HG03139 (cell line): Measurements from ENCODE around the gene CTNNAL1.
"Not testable (repeated sequence)": the region's sequence is repeated elsewhere in the genome, so short reads cannot be mapped to it uniquely, and the experiment has no call there.

Experiments
- ATAC-seq: cut with Tn5 transposase; IDR thresholded peaks from one replicate; pipeline ENCODE4 v1.9.1; 2021; ENCODE audit not compliant: unreplicated experiment

The CTNNAL1 gene

GRCh38 chr9:108933718-108934322 lies 79.5 kb downstream of the CTNNAL1 start, which contains the start of gene ELP1:
Gene ELP1 (minus strand): TSS chr9:108934124. CDS start chr9:108931146, 2,978 bp downstream.
- ATAC-seq = peak; percentile 90

DNA sequence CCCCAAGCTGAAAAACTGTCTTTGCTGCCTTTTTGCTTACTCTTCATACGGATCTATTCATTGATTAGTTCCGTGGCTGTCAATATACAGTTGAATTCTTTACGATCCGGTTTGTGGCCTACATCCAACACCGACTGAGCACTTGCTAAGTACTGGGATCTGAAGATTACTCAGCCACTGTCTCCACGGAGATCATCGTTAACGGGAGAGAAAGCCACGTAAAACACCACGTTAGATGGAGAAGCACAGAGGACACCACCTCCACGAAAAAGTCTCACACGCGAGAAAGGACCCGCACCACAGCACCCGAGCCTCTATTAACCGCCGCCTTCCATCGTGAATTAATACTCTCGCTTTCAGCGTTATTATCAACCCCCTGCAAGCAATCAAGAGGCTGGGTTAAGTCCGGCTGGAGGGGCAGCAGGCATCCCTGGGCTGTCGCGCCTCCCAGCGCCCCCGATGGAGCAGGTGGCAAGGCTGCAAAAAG lies 80.0 kb downstream of the CTNNAL1 start:
- ATAC-seq = no peak

DNA sequence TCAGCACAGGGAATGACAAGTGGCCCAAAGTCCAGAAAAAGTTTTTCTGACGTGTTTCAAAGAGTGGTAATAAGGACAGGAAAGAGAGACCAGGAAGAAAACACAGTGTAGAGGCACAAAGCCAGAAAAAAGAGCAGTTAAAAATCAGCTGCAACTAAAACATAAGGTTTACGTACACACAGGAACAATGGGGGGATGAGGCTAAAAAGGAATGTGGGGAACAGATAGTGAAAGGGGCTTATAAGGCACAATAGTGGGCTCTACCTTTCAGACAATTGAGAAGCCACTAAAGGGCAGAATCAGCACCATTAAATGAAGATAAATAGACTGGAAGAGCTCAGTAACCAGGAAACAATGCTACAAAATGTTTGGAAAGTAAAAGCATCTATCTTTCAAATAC lies 84.9 kb downstream of the CTNNAL1 start:
- no peak for ATAC-seq

DNA sequence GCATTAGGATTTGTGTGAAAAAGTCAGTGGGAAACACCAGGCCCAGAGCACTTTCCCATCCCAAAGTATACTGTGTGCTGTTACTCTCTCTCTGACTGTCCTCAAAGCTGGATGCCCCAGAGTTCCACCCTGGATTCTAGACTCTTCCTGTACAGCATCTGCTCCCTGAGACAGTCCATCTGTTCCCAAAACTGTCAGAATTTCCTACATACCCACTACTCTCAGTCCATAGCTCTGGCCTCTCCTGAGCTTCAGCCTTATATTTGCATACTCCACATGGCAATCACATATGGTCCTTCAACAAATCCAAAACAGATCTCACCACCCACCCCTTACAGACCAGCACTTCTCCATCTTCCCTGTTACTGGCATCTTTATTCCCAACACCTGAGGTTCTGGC lies 88.8 kb downstream of the CTNNAL1 start:
- no peak for ATAC-seq

DNA sequence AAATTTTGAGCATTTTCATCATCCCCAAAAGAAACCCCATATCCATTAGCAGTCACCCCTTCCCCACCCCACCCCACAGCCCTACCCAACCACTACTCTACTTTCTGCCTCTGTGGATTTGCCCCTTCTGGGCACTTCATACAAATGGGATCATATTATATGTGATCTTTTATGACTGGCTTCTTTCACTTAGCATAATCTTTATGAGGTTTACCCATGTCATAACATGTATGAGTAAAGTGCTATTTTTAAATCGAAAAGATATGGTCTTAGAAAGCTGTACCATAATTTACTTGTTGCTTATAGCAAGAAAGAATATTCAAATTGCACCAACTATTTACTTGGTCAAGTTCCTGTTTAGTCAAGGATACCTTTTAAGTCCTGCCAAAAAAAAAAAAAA lies 92.1 kb downstream of the CTNNAL1 start:
- no peak for ATAC-seq

DNA sequence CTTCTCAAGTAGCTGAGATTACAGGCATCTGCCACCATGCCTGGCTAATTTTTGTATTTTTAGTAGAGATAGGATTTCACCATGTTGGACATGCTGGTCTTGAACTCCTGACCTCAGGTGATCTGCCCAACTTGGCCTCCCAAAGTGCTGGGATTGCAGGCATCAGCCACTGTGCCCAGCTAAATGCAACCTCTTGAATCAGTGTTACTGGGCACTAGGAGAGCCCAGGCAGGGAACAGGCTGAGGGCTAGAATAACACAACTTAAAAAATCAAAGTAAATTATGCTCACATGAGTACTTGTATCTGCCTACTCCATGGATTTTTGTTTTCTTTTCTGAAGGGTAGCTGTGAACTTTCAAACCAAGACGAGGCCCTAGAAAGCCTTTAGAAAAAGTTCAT lies 92.9 kb downstream of the CTNNAL1 start:
- ATAC-seq = not testable (repeated sequence)

DNA sequence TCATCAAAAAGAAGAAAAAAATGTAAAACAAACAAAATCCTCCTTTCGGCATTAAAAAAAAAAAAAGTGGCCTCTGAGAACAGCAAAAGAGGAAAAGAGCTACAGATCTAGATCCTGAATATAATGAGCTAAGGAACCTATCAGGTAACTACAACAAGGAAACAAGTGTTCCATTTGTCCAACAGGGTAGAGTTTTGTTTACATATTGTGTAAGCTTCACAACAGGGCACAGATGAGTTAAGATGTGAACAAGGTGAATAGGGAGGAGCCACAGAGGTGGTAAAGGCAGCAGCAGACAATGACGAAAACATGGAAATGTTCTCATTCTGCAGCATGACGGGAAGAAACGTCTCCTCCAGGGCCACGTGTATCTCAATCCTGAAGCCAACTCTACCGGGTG lies 93.8 kb downstream of the CTNNAL1 start:
- ATAC-seq = no peak

DNA sequence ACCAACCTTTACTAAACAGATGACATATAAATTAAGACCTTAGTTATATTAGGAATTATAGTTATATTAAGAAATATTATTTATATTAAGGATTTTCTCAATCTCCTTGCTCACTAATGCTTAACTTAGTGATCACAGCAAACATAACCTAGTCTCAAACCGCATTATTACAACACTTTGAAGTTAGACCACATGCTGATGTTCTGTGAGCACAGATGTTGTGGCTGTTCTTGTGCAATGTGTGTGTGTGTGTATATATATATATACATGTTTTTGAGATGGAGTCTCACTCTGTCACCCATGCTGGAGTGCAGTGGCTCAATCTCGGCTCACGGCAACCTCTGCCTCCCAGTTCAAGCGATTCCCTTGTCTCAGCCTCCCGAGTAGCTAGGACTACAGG lies 99.9 kb downstream of the CTNNAL1 start:
- ATAC-seq = no peak

- no peak for ATAC-seq
Measured at GRCh38 chr9:108911820-108912219, 101.5 kb downstream of the CTNNAL1 start.

DNA sequence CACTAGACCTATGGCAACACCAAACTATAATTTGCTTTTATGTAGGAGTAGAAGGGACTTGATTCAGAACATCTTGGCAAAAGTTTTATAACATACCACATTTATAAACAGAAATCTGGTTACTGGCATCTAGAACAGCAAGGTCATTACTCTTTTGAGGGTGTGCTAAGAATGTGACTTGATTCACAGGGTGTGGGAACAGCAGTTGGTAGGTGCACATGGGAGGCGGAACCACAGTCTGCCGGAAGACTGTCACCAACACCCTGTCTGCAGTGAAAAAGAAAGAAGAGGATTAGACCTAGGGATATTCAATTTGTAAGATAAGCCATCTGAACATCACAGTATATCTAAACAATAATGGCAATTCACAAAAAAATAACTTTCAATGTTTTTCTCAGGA lies 102.4 kb downstream of the CTNNAL1 start:
- no peak for ATAC-seq

- ATAC-seq = no peak
Measured at GRCh38 chr9:108910402-108910801, 102.9 kb downstream of the CTNNAL1 start.

DNA sequence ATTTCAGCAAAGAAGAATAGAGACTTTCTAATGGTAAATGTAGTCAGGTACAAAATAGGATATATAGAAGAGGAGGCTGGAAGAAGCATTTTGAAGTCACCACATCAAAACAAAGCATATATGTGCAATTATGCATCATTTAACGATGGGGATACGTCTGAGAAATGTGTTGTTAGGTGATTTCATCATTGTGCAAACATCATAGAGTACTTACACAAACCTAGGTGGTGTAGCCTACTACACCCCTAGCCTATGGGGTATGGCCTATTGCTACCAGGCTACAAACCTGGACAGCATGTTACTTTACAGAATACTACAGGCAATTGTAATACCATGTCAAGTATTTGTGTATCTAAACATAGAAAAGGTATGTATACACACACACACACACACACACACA lies 107.8 kb downstream of the CTNNAL1 start:
- no peak for ATAC-seq

DNA sequence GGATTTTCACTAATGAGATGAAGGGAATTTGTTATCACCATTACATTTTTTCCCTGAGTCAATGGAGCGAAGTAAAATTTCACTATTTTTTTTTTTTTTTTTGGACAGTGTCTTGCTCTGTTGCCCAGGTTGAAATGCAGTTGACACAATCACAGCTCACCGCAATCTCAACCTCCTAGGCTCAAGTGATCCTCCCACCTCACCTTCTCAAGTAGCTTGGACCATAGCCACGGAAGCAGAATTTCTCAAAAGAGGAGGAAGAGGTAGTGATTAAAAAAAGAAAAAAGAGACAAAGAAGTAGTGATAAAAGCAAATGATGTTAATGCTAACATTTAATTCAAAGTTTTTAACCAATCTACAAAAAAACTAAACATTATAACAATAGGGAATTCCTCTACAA lies 109.1 kb downstream of the CTNNAL1 start:
- no peak for ATAC-seq

GRCh38 chr9:108903420-108904103 lies 109.7 kb downstream of the CTNNAL1 start:
- ATAC-seq = no peak

DNA sequence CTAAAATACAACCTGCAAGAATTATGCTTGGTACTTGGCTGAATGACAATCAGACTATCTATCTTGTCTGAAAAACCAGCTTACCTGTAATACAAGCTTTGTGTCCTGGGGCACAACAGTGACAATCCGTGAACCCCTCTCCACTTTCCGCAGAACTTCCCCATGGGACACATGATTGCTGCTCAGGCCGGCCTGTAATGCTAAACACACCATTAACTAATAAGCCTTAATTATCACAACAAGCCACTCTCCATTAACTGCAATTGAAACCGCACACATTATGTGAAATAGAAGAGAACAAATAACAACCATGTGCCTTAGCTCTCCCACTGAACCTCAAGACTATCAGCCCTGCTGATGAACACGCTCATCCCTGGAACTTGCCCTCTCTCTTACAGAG lies 113.1 kb downstream of the CTNNAL1 start:
- ATAC-seq = no peak

DNA sequence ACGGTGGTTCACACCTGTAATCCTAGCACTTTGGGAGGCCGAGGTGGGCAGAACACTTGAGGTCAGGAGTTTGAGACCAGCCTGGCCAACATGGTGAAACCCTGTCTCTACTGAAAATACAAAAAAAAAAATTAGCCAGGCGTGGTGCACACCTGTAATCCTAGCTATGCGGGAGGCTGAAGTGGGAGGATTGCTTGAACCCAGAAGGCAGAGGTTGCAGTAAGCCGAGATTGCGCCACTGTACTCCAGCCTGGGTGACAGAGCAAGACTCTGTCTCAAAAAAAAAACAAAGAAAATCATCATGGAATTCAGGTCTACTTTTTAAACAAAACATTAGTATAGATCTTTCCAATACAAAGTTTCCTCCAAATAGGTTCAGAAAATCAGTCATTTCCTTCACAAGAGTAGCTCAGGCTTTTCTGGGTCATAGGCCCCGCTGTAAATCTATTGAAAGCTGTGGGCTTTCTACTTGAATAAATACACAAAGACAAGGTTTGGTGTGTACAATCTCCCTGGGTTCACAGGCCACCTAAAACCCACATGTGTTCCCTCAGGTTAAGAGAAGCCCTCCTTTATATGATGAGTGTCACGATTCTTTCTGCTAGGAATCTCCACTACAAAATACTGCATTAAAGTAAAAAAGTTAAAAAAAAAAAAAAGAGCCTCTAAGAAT lies 114.1 kb downstream of the CTNNAL1 start:
- not testable (repeated sequence) for ATAC-seq

- ATAC-seq = no peak
Measured at GRCh38 chr9:108897324-108898096, 115.8 kb downstream of the CTNNAL1 start.

DNA sequence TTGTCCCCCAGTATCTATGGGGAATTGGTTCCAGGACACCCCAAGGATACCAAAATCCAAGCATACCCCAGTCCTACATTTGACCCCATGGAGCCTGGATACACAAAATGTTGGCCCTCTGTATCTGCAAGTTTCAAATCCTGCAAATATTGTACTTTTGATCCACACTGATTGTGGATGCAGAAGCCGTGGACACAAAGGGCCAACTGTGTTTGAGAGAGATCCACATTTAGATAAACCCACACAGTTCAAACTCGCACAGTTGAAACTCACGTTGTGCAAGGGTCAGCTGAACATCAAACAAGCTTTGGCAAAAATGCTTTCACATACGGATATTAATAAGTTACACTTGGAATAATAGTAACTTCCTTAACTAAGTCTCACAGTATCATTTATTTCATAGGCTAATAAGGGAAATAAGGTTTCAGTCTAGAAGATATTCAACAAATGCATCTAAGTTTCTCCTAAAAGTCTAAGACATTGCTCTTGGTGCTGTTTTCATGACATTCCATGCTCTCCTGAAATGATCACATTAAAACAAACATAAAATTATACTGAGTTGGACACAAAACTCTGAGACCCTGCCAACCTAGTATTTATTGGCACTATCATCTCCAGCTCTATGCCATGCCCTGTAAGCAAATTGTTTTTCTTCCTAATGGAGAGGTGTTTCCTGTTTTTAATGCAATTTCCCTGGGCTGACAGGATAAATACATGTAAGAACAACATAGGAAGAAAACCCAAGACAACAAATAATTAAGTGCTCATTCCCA lies 118.9 kb downstream of the CTNNAL1 start:
- ATAC-seq = no peak
